Osteoblast (primary cell): ENCODE measurements around the gene FUBP3. TPM values are rescaled to one million over a fixed set of nuclear protein-coding genes. Genes with fewer than 3 reads are reported as not detected.

Experiments
- DNase-seq: peaks from one replicate; pipeline ENCODE4 v3.0.0; 2011; ENCODE audit warnings: low spot score, mixed read lengths; ENCODE audit not compliant: insufficient read length; ENCODE audit errors: missing footprints
- H2AFZ ChIP-seq: 2 replicates; pipeline ENCODE4 v1.6.0; 2011; ENCODE audit warnings: mild to moderate bottlenecking, low read length
- H3K27ac ChIP-seq: 2 replicates; pipeline ENCODE4 v1.5.1; 2011; ENCODE audit warnings: mild to moderate bottlenecking, low read depth, low read length, moderate library complexity
- H3K27me3 ChIP-seq: 2 replicates; pipeline ENCODE4 v1.6.0; 2012; ENCODE audit warnings: mild to moderate bottlenecking, control low read depth, inconsistent platforms, low read length, moderate library complexity; ENCODE audit not compliant: insufficient read depth
- H3K36me3 ChIP-seq: 2 replicates; pipeline ENCODE4 v1.5.1; 2011; ENCODE audit warnings: mild to moderate bottlenecking, low read length, control low read depth, moderate library complexity; ENCODE audit not compliant: insufficient read depth
- H3K4me1 ChIP-seq: 2 replicates; pipeline ENCODE4 v1.5.1; 2011; ENCODE audit warnings: mild to moderate bottlenecking, low read length, control low read depth, moderate library complexity; ENCODE audit not compliant: insufficient read depth
- H3K4me2 ChIP-seq: 2 replicates; pipeline ENCODE4 v1.6.0; 2011; ENCODE audit warnings: mild to moderate bottlenecking, low read length; ENCODE audit not compliant: insufficient read depth
- H3K4me3 ChIP-seq: fragments of 200-600 bp; sonication (generic); 3 replicates; pipeline ENCODE4 v1.5.1; 2012; ENCODE audit warnings: mild to moderate bottlenecking, low read length, inconsistent platforms; ENCODE audit not compliant: insufficient read depth
- H3K79me2 ChIP-seq: 2 replicates; pipeline ENCODE4 v1.6.0; 2012; ENCODE audit warnings: mild to moderate bottlenecking, low read length, control low read depth, inconsistent platforms; ENCODE audit not compliant: insufficient read depth
- H3K9me3 ChIP-seq: 2 replicates; pipeline ENCODE4 v1.5.1; 2011; ENCODE audit warnings: low read depth, low read length, control low read depth
- H4K20me1 ChIP-seq: 2 replicates; pipeline ENCODE4 v1.6.0; 2012; ENCODE audit warnings: mild to moderate bottlenecking, low read length, control low read depth; ENCODE audit not compliant: insufficient read depth
- CTCF ChIP-seq: IDR thresholded peaks from 2 replicates; pipeline ENCODE4 v1.5.1; 2011; ENCODE audit warnings: mild to moderate bottlenecking, low read depth, low read length, moderate library complexity; ENCODE audit errors: extremely low read depth
- total RNA-seq: library from RNA; depleted of rRNA; stranded (reverse); fragments of >200 nt; gene quantifications from 2 replicates; pipeline ENCODE4 v1.2.3, GENCODE V29; 2012

FUBP3 gene
- total RNA-seq, 1 donor = 45.6 TPM

GRCh38 chr9:130639124-130639765, 59.9 kb downstream of the FUBP3 start:
- Histone ChIP-seq H3K4me2 (no peak overlapping the region), H3K9me3 (no peaks in the 10 kb centered on the region), H2AFZ (no peak overlapping the region), H4K20me1 (no peaks in the 10 kb centered on the region), H3K27me3 (no peaks in the 10 kb centered on the region), H3K4me3 (no peak overlapping the region), H3K27ac (no peak overlapping the region), H3K36me3 (peaks cover 17% of the 10 kb centered on the region), H3K79me2 (no peaks in the 10 kb centered on the region), H3K4me1 (no peaks in the 10 kb centered on the region)
- peak; percentile 81 for DNase-seq
- no peak for TF ChIP-seq CTCF

GRCh38 chr9:130639866-130640555, 60.6 kb downstream of the FUBP3 start:
- Histone ChIP-seq H3K4me1 (no peaks in the 10 kb centered on the region), H3K4me2 (no peak overlapping the region), H3K79me2 (no peaks in the 10 kb centered on the region), H3K27ac (no peak overlapping the region), H2AFZ (no peak overlapping the region), H3K36me3 (peaks cover 14% of the 10 kb centered on the region), H4K20me1 (no peaks in the 10 kb centered on the region), H3K4me3 (no peak overlapping the region), H3K9me3 (no peaks in the 10 kb centered on the region), H3K27me3 (no peaks in the 10 kb centered on the region)
- no peak for TF ChIP-seq CTCF
- peak; percentile 32 for DNase-seq

- no peak overlapping the region for H3K27ac ChIP-seq
- DNase-seq = peak; percentile 34
- H4K20me1 ChIP-seq = no peaks in the 10 kb centered on the region
- H2AFZ ChIP-seq = no peak overlapping the region
- H3K4me2 ChIP-seq = no peak overlapping the region
- TF ChIP-seq CTCF = no peak
- no peaks in the 10 kb centered on the region for H3K4me1 ChIP-seq
- no peaks in the 10 kb centered on the region for H3K9me3 ChIP-seq
- H3K4me3 ChIP-seq = no peak overlapping the region
- H3K36me3 ChIP-seq = peaks cover 11% of the 10 kb centered on the region
- H3K27me3 ChIP-seq = no peaks in the 10 kb centered on the region
- H3K79me2 ChIP-seq = no peaks in the 10 kb centered on the region
These were observed 61.3 kb downstream of the FUBP3 start for GRCh38 chr9:130640681-130641080.

- no peak for TF ChIP-seq CTCF
- H3K36me3 ChIP-seq = no peaks in the 10 kb centered on the region
- no peaks in the 10 kb centered on the region for H3K4me1 ChIP-seq
- H3K4me2 ChIP-seq = no peak overlapping the region
- no peaks in the 10 kb centered on the region for H3K27me3 ChIP-seq
- DNase-seq = no peak
- H2AFZ ChIP-seq = no peak overlapping the region
- no peak overlapping the region for H3K27ac ChIP-seq
- H3K4me3 ChIP-seq = no peak overlapping the region
- no peaks in the 10 kb centered on the region for H4K20me1 ChIP-seq
- no peaks in the 10 kb centered on the region for H3K79me2 ChIP-seq
- no peaks in the 10 kb centered on the region for H3K9me3 ChIP-seq
These were observed 63.5 kb downstream of the FUBP3 start for GRCh38 chr9:130642926-130643325.
